B cell (primary cell): ENCODE results near the gene PSMA8. TPM values are rescaled to one million over a fixed set of nuclear protein-coding genes. Genes with fewer than 3 reads are reported as not detected.

Experiments
- ATAC-seq: fragments of 200-7000 bp; cut with Tn5 transposase; one replicate; pipeline ENCODE4 v1.10.0; 2021; ENCODE audit warnings: low read depth, mild to moderate bottlenecking, moderate number of reproducible peaks, moderate library complexity
- CTCF ChIA-PET: fragments of 350-600 bp; sonication (Branson Sonifier 250); formaldehyde crosslinking; loops from one replicate; lab custom pipeline; 2021; ENCODE audit warnings: antibody characterized with exemption, inconsistent platforms; lab: Charles Lee
- POLR2A ChIA-PET: fragments of 350-600 bp; sonication (Branson Sonifier 250); formaldehyde crosslinking; loops from one replicate; lab custom pipeline; 2021; ENCODE audit warnings: antibody characterized with exemption; lab: Charles Lee
- DNase-seq: peaks from one replicate; pipeline ENCODE4 v3.0.0; 2013
- H2AFZ ChIP-seq: 2 replicates; pipeline ENCODE4 v1.6.1; 2012; ENCODE audit warnings: mild to moderate bottlenecking, low read depth, low read length; ENCODE audit not compliant: insufficient read depth, poor library complexity, severe bottlenecking
- H3K27ac ChIP-seq, 2 donors: 1 replicate in 1 of 2; 2 replicates in 1 of 2; pipeline ENCODE4 v1.5.1; 2012 to 2013; ENCODE audit warnings: low read length in 2 of 2, mild to moderate bottlenecking in 2 of 2, moderate library complexity in 1 of 2
- H3K27me3 ChIP-seq, 4 experiments: fragments of 200-600 bp in 1 of 4; sonication (generic) in 1 of 4; replicated peaks in 1 of 4; 1 replicate in 2 of 4; 2 replicates in 2 of 4; pipeline versions ENCODE4 v1.6.1 to v1.7.0; 2013 to 2016; ENCODE audit warnings: low read length in 3 of 4, mild to moderate bottlenecking in 2 of 4, mixed read lengths in 1 of 4, moderate library complexity in 1 of 4; ENCODE audit not compliant: insufficient read depth in 4 of 4, control insufficient read depth in 3 of 4; ENCODE audit errors: control extremely low read depth in 1 of 4
- H3K36me3 ChIP-seq, 2 experiments: replicated peaks in 1 of 2; 1 replicate in 1 of 2; 2 replicates in 1 of 2; pipeline versions ENCODE4 v1.6.1 to v1.7.1; 2013; ENCODE audit warnings: low read length in 1 of 2; ENCODE audit not compliant: insufficient read depth in 2 of 2, control insufficient read depth in 1 of 2; ENCODE audit errors: control extremely low read depth in 1 of 2, extremely low read depth in 1 of 2
- H3K4me1 ChIP-seq, 2 donors: fragments of 200-600 bp in 1 of 2; sonication (generic) in 1 of 2; 1 replicate in 1 of 2; 2 replicates in 1 of 2; pipeline versions ENCODE4 v1.5.1 to v1.6.1; 2013 to 2017; ENCODE audit warnings: low read length in 2 of 2; ENCODE audit not compliant: control insufficient read depth in 2 of 2, insufficient read depth in 2 of 2
- H3K4me2 ChIP-seq: replicated peaks from 2 replicates; pipeline ENCODE3; 2012; ENCODE audit warnings: mild to moderate bottlenecking, low read depth, low read length; ENCODE audit not compliant: poor library complexity, severe bottlenecking
- H3K4me3 ChIP-seq, 5 experiments: fragments of 200-600 bp in 1 of 5; sonication (generic) in 1 of 5; 1 replicate in 3 of 5; 2 replicates in 2 of 5; pipeline versions ENCODE4 v1.5.1 to v1.7.0; 2011 to 2016; ENCODE audit warnings: low read length in 4 of 5, mild to moderate bottlenecking in 4 of 5, low read depth in 2 of 5, control low read depth in 1 of 5, moderate library complexity in 1 of 5; ENCODE audit not compliant: insufficient read depth in 1 of 5; ENCODE audit errors: control extremely low read depth in 1 of 5, extremely low read depth in 1 of 5
- H3K79me2 ChIP-seq: fragments of 200-600 bp; sonication (generic); one replicate; pipeline ENCODE4 v1.6.0; 2016; ENCODE audit warnings: low read length; ENCODE audit not compliant: control insufficient read depth, insufficient read depth
- H3K9ac ChIP-seq: fragments of 200-600 bp; sonication (generic); 2 replicates; pipeline ENCODE4 v1.6.1; 2017; ENCODE audit warnings: mild to moderate bottlenecking, low read length, moderate library complexity
- H3K9me3 ChIP-seq, 3 donors: one replicate each; pipeline versions ENCODE4 v1.6.1 to v1.7.1; 2013; ENCODE audit warnings: low read length in 2 of 3; ENCODE audit not compliant: control insufficient read depth in 2 of 3, insufficient read depth in 1 of 3; ENCODE audit errors: control extremely low read depth in 1 of 3
- H4K20me1 ChIP-seq: 2 replicates; pipeline ENCODE4 v1.6.0; 2012; ENCODE audit warnings: mild to moderate bottlenecking, low read length; ENCODE audit not compliant: insufficient read depth, control insufficient read depth, poor library complexity, severe bottlenecking
- H3K27ac Mint-ChIP-seq: one replicate; pipeline ENCODE4 v1.8.0; 2021; ENCODE audit warnings: mixed read lengths
- H3K27me3 Mint-ChIP-seq: one replicate; pipeline ENCODE4 v1.8.0; 2021; ENCODE audit warnings: mixed read lengths
- H3K4me1 Mint-ChIP-seq: one replicate; pipeline ENCODE4 v1.8.0; 2021; ENCODE audit warnings: mixed read lengths
- H3K4me3 Mint-ChIP-seq: one replicate; pipeline ENCODE4 v1.8.0; 2021; ENCODE audit warnings: mixed read lengths
- H3K9me3 Mint-ChIP-seq: one replicate; pipeline ENCODE4 v1.8.0; 2022; ENCODE audit warnings: mixed read lengths; ENCODE audit not compliant: insufficient read depth
- CTCF ChIP-seq: fragments of 200-600 bp; IDR thresholded peaks from one replicate; pipeline ENCODE4 v1.8.0; 2022; ENCODE audit warnings: antibody characterized with exemption, mild to moderate bottlenecking
- EZH2 ChIP-seq: IDR thresholded peaks from 2 replicates; pipeline ENCODE4 v1.6.1; 2012; ENCODE audit warnings: borderline replicate concordance, low read depth, mild to moderate bottlenecking, moderate library complexity, low read length; ENCODE audit not compliant: insufficient read depth, poor library complexity, severe bottlenecking
- WGBS: methylation state at CpG from one replicate; pipeline ENCODE4 v1.1.5; 2013; ENCODE audit warnings: missing lambda C conversion rate; ENCODE audit not compliant: insufficient coverage; 5-methylcytosine and 5-hydroxymethylcytosine counted together
- intact Hi-C: fragments of 100-400 bp; cut with micrococcal nuclease; formaldehyde crosslinking; loops from one replicate; pipeline ENCODE4 v1.10.0; 2022
- polyA plus RNA-seq: library from polyadenylated mRNA; depleted of rRNA; stranded (reverse); fragments of >200 nt; gene quantifications from 2 replicates; pipeline ENCODE4 v1.2.3, GENCODE V29; 2012
- total RNA-seq, 2 donors: library from RNA; stranded (reverse); fragments of 120-200 nt in 1 of 2; gene quantifications; 1 replicate in 1 of 2; 2 replicates in 1 of 2; pipeline versions ENCODE4 v1.2.3 to v1.2.4, GENCODE V29; 2013 to 2022

Gene PSMA8
- total and polyA plus RNA-seq, 2 donors (not counting 1 experiment from before 2014, with no cell fraction given), result 0.33 to 0.91 TPM

GRCh38 chr18:26090130-26091046, 43.3 kb upstream of the PSMA8 start, which contains the start of gene SS18:
SS18 (minus strand) TSS chr18:26090613; CDS start chr18:26090569, 44 bp downstream.
- H3K27ac ChIP-seq, result peak within 1 kb of the TSS; percentile 98
- peaks cover 46% of the 10 kb centered on the region for H3K79me2 ChIP-seq
- no peaks in the 10 kb centered on the region for H3K27me3 Mint-ChIP-seq
- H3K4me3 ChIP-seq, result peak within 1 kb of the TSS; percentile 79 to 100 (median 94)
- peak within 1 kb of the TSS; percentile 98 for H3K9ac ChIP-seq
- peaks cover 35% of the 10 kb centered on the region for H4K20me1 ChIP-seq
- WGBS, result under 1% methylated on average over 86 of the region's 89 CpGs
- H3K9me3 Mint-ChIP-seq, result no peaks in the 10 kb centered on the region
- H3K4me1 ChIP-seq, result peaks cover 23 to 32% of the 10 kb centered on the region in 2 donors
- H3K27ac Mint-ChIP-seq, result peak within 1 kb of the TSS; percentile 98
- intact Hi-C loops, result loop anchor here (1.0 to 10.0 kb wide), 5 partner anchors 42 to 736 kb away; partner anchors contain the start of genes PSMA8, TAF4B and ZNF521
- DNase-seq (peak; percentile 98), ATAC-seq (peak; percentile 82)
- H3K4me1 Mint-ChIP-seq, result peaks cover 44% of the 10 kb centered on the region
- no peaks in the 10 kb centered on the region for H3K9me3 ChIP-seq
- H3K27me3 ChIP-seq, result no peaks in the 10 kb centered on the region
- H3K4me3 Mint-ChIP-seq, result peak within 1 kb of the TSS; percentile 99
- ChIA-PET CTCF (interaction anchor here (0.6 to 2.3 kb wide), 3 partner anchors 31 to 436 kb away, joined by 3 to 6 read pairs (median 3); no protein-coding TSS in a partner anchor), POLR2A (interaction anchor here (2.1 kb wide), 1 partner anchor 136 kb away, joined by 6 read pairs; the partner anchor contains the start of gene TAF4B)
- TF ChIP-seq CTCF, result no peak
- no peak for TF ChIP-seq EZH2
- peak within 1 kb of the TSS; percentile 94 for H3K4me2 ChIP-seq
- peaks cover 12 to 13% of the 10 kb centered on the region in 2 experiments for H3K36me3 ChIP-seq
- peak within 1 kb of the TSS; percentile 90 for H2AFZ ChIP-seq
